ENCODE data around the gene BEAN1. TPM values are rescaled to one million over a fixed set of nuclear protein-coding genes. Genes with fewer than 3 reads are reported as not detected.

The BEAN1 gene
- polyA plus RNA-seq, 3 donors: 0.12 to 0.81 TPM; not detected in 1

GRCh38 chr16:66380421-66380820 lies 46.7 kb upstream of the BEAN1 start:
- Mint-ChIP-seq H3K4me3 (no peak overlapping the region), H3K27ac (no peak overlapping the region), H3K36me3 (no peaks in the 10 kb centered on the region), H3K27me3 (ENCODE audit: low read depth in 3 of 3) (peaks cover 0 to 7% (median 4%) of the 10 kb centered on the region in 3 donors), H3K4me1 (peaks cover 21% of the 10 kb centered on the region), H3K9me3 (peaks cover 0 to 6% (median 1%) of the 10 kb centered on the region in 7 donors)
- no peaks in the 10 kb centered on the region for H3K79me2 ChIP-seq (ENCODE audit: insufficient read depth, low read length)
- no peaks in the 10 kb centered on the region for H3K27me3 ChIP-seq (ENCODE audit: control insufficient read depth in 2 of 2, insufficient read depth in 2 of 2, low read length in 2 of 2)
- H3K9ac ChIP-seq (ENCODE audit: insufficient read depth, low read length, poor library complexity, severe bottlenecking): no peak overlapping the region
- intact Hi-C loops (cut with micrococcal nuclease): no loop called here
- no peaks in the 10 kb centered on the region for H4K20me1 ChIP-seq (ENCODE audit: insufficient read depth, low read length)
- no peak for TF ChIP-seq CTCF (IDR thresholded peaks at IDR 0.05)
- no peak overlapping the region for H3K27ac ChIP-seq (ENCODE audit: low read depth in 1 of 2, low read length in 2 of 2)
- H2AFZ ChIP-seq (ENCODE audit: insufficient read depth, low read depth, low read length, poor library complexity, severe bottlenecking): no peak overlapping the region
- H3K4me2 ChIP-seq (replicated peaks; ENCODE audit: extremely low read depth, low read length, poor library complexity, severe bottlenecking): no peak overlapping the region
- H3K4me1 ChIP-seq (ENCODE audit: control insufficient read depth in 1 of 2, insufficient read depth in 2 of 2, low read length in 2 of 2): peaks cover 13 to 16% of the 10 kb centered on the region in 2 donors
- DNase-seq: no peak
- H3K4me3 ChIP-seq (replicated peaks in 1 of 3; ENCODE audit: low read depth in 2 of 3, low read length in 3 of 3): no peak overlapping the region
- 75% methylated on average over 3 of the region's 3 CpGs for WGBS (ENCODE audit: insufficient coverage)
- H3K9me3 ChIP-seq (replicated peaks in 1 of 2; ENCODE audit: control insufficient read depth in 1 of 2, insufficient read depth in 1 of 2, low read length in 2 of 2): no peaks in the 10 kb centered on the region
- H3K36me3 ChIP-seq (replicated peaks in 1 of 2; ENCODE audit: control insufficient read depth in 1 of 2, insufficient read depth in 2 of 2, low read length in 2 of 2): no peaks in the 10 kb centered on the region

- no peak for TF ChIP-seq CTCF (IDR thresholded peaks at IDR 0.05)
- Mint-ChIP-seq H3K4me3 (no peak overlapping the region), H3K9me3 (peaks cover 0 to 6% (median 1%) of the 10 kb centered on the region in 7 donors), H3K27ac (no peak overlapping the region), H3K27me3 (ENCODE audit: low read depth in 3 of 3) (peaks cover 0 to 8% (median 4%) of the 10 kb centered on the region in 3 donors), H3K36me3 (no peaks in the 10 kb centered on the region), H3K4me1 (peaks cover 16% of the 10 kb centered on the region)
- H3K27ac ChIP-seq (ENCODE audit: low read depth in 1 of 2, low read length in 2 of 2): no peak overlapping the region
- H3K9ac ChIP-seq (ENCODE audit: insufficient read depth, low read length, poor library complexity, severe bottlenecking): no peak overlapping the region
- no peak overlapping the region for H3K4me2 ChIP-seq (replicated peaks; ENCODE audit: extremely low read depth, low read length, poor library complexity, severe bottlenecking)
- no peaks in the 10 kb centered on the region for H4K20me1 ChIP-seq (ENCODE audit: insufficient read depth, low read length)
- H3K27me3 ChIP-seq (ENCODE audit: control insufficient read depth in 2 of 2, insufficient read depth in 2 of 2, low read length in 2 of 2): no peaks in the 10 kb centered on the region
- H3K79me2 ChIP-seq (ENCODE audit: insufficient read depth, low read length): no peaks in the 10 kb centered on the region
- H2AFZ ChIP-seq (ENCODE audit: insufficient read depth, low read depth, low read length, poor library complexity, severe bottlenecking): no peak overlapping the region
- peaks cover 7 to 10% of the 10 kb centered on the region in 2 donors for H3K4me1 ChIP-seq (ENCODE audit: control insufficient read depth in 1 of 2, insufficient read depth in 2 of 2, low read length in 2 of 2)
- no peak for DNase-seq
- no peaks in the 10 kb centered on the region for H3K36me3 ChIP-seq (replicated peaks in 1 of 2; ENCODE audit: control insufficient read depth in 1 of 2, insufficient read depth in 2 of 2, low read length in 2 of 2)
- H3K4me3 ChIP-seq (replicated peaks in 1 of 3; ENCODE audit: low read depth in 2 of 3, low read length in 3 of 3): no peak overlapping the region
- WGBS (ENCODE audit: insufficient coverage): 100% methylated on average over 1 of the region's 5 CpGs
- no peaks in the 10 kb centered on the region for H3K9me3 ChIP-seq (replicated peaks in 1 of 2; ENCODE audit: control insufficient read depth in 1 of 2, insufficient read depth in 1 of 2, low read length in 2 of 2)
- intact Hi-C loops (cut with micrococcal nuclease): no loop called here
These were observed 45.4 kb upstream of the BEAN1 start for GRCh38 chr16:66381585-66382170.
